Subcutaneous abdominal adipose tissue (tissue), 5 donors: ENCODE measurements around the gene OR6S1.
"Not testable (repeated sequence)": the region's sequence is repeated elsewhere in the genome, so short reads cannot be mapped to it uniquely, and the experiment has no call there.

Source experiments
- H3K27ac ChIP-seq: one replicate; pipeline ENCODE4 v1.7.0; 2013; ENCODE audit warnings: low read depth, mild to moderate bottlenecking, inconsistent platforms, low read length, moderate library complexity
- H3K27me3 ChIP-seq, 5 donors: one replicate each; pipeline ENCODE4 v1.7.0; 2013; ENCODE audit warnings: low read length in 5 of 5, inconsistent platforms in 1 of 5; ENCODE audit not compliant: control insufficient read depth in 5 of 5, insufficient read depth in 4 of 5
- H3K36me3 ChIP-seq, 5 donors: one replicate each; pipeline ENCODE4 v1.7.0; 2013; ENCODE audit warnings: low read length in 5 of 5; ENCODE audit not compliant: control insufficient read depth in 5 of 5, insufficient read depth in 5 of 5
- H3K4me1 ChIP-seq, 5 donors: one replicate each; pipeline ENCODE4 v1.7.0; 2013; ENCODE audit warnings: low read length in 5 of 5, mild to moderate bottlenecking in 3 of 5, moderate library complexity in 1 of 5; ENCODE audit not compliant: control insufficient read depth in 5 of 5, insufficient read depth in 5 of 5
- H3K4me3 ChIP-seq, 5 donors: one replicate each; pipeline ENCODE4 v1.7.0; 2013; ENCODE audit warnings: low read length in 5 of 5, low read depth in 1 of 5
- H3K9ac ChIP-seq, 5 donors: one replicate each; pipeline ENCODE4 v1.7.0; 2013; ENCODE audit warnings: low read length in 5 of 5, mild to moderate bottlenecking in 4 of 5, moderate library complexity in 3 of 5
- H3K9me3 ChIP-seq, 5 donors: one replicate each; pipeline ENCODE4 v1.7.0; 2013; ENCODE audit warnings: low read length in 5 of 5; ENCODE audit not compliant: control insufficient read depth in 5 of 5
- donor health status: healthy.
- donor health status: healthy.
- donor health status: healthy.
- donor health status: healthy.
- donor health status: healthy.

Gene OR6S1

GRCh38 chr14:20622816-20623291 is 18.6 kb downstream of the OR6S1 start:
- Histone ChIP-seq H3K36me3 (no peaks in the 10 kb centered on the region), H3K9me3 (no peaks in the 10 kb centered on the region), H3K9ac (peak overlapping the region in 1 of 5 donors; percentile 24), H3K27me3 (peaks cover 0 to 6% (median 0%) of the 10 kb centered on the region in 5 donors), H3K4me1 (peaks cover 4 to 40% (median 33%) of the 10 kb centered on the region in 5 donors), H3K4me3 (peak overlapping the region in 2 of 5 donors; percentile 34 to 44), H3K27ac (no peak overlapping the region)

- Histone ChIP-seq H3K9ac (no peak overlapping the region), H3K27ac (no peak overlapping the region), H3K27me3 (peaks cover 0 to 6% (median 0%) of the 10 kb centered on the region in 5 donors), H3K36me3 (no peaks in the 10 kb centered on the region), H3K4me3 (no peak overlapping the region), H3K4me1 (peaks cover 2 to 31% (median 25%) of the 10 kb centered on the region in 5 donors), H3K9me3 (no peaks in the 10 kb centered on the region)
Observed at GRCh38 chr14:20620798-20621478, 20.6 kb downstream of the OR6S1 start.

GRCh38 chr14:20619688-20620087 is 21.8 kb downstream of the OR6S1 start:
- H3K36me3 ChIP-seq, H3K9ac ChIP-seq, H3K27ac ChIP-seq, H3K27me3 ChIP-seq, H3K4me3 ChIP-seq, H3K9me3 ChIP-seq: not testable (repeated sequence)
- H3K4me1 ChIP-seq: peaks cover 0 to 20% (median 14%) of the 10 kb centered on the region in 5 donors

GRCh38 chr14:20618271-20618749 is 23.2 kb downstream of the OR6S1 start:
- Histone ChIP-seq H3K9ac (no peak overlapping the region), H3K4me1 (peaks cover under 1 to 23% (median 18%) of the 10 kb centered on the region in 5 donors), H3K27ac (no peak overlapping the region), H3K36me3 (no peaks in the 10 kb centered on the region), H3K9me3 (no peaks in the 10 kb centered on the region), H3K27me3 (peaks cover 0 to 6% (median 0%) of the 10 kb centered on the region in 5 donors), H3K4me3 (no peak overlapping the region)

GRCh38 chr14:20617138-20618003 is 24.1 kb downstream of the OR6S1 start:
- Histone ChIP-seq H3K27ac (no peak overlapping the region), H3K4me3 (no peak overlapping the region), H3K36me3 (no peaks in the 10 kb centered on the region), H3K4me1 (peaks cover 1 to 18% (median 15%) of the 10 kb centered on the region in 5 donors), H3K9ac (no peak overlapping the region), H3K27me3 (no peaks in the 10 kb centered on the region), H3K9me3 (no peaks in the 10 kb centered on the region)

GRCh38 chr14:20615996-20616395 is 25.5 kb downstream of the OR6S1 start:
- H3K36me3 ChIP-seq: no peaks in the 10 kb centered on the region
- H3K27ac ChIP-seq: no peak overlapping the region
- peaks cover 1 to 21% (median 18%) of the 10 kb centered on the region in 5 donors for H3K4me1 ChIP-seq
- no peaks in the 10 kb centered on the region for H3K27me3 ChIP-seq
- no peak overlapping the region for H3K9ac ChIP-seq
- no peaks in the 10 kb centered on the region for H3K9me3 ChIP-seq
- H3K4me3 ChIP-seq: no peak overlapping the region

DNA sequence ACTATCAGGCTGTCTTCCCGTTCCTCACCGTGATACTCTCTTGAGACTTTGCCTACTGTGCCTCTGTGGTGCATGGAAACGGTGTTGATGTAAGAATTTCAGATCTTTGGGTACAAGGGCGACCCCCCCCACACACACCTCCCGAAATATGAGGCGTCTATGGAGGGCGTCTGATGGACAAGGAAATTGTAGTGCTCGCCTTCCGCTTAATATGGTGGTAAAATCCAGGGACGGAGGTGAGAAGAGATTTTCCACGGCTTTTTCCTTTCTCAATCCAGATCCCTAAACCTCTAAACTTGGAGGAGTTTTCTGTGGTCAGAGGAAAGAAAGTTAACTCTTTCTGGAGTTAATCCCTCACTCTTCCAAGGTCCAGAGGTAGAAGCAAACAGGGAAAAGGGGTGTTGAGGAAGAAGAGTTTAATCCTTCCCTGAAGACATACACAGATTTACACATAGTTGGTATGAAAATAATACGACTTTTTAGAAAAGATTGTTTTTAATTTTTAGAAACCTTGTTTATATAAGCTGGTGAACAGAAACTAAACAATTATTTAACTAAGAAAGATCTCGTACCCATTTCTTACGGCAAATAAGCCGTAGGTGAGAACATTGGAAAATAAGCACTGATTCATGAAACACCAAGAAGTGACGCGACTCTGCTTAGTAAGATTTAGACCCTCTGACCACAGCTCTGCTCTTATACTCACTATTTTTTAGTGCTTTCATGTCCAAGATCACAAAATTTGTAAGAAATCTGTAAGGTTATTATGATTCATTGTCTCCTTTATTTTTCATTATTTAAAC is 27.3 kb downstream of the OR6S1 start:
- H3K27ac ChIP-seq: peak overlapping the region; percentile 66
- H3K27me3 ChIP-seq: no peaks in the 10 kb centered on the region
- peak overlapping the region; percentile 62 to 95 (median 72) for H3K4me3 ChIP-seq
- H3K4me1 ChIP-seq: peaks cover 5 to 36% (median 29%) of the 10 kb centered on the region in 5 donors
- no peaks in the 10 kb centered on the region for H3K36me3 ChIP-seq
- H3K9me3 ChIP-seq: no peaks in the 10 kb centered on the region
- peak overlapping the region in 4 of 5 donors; percentile 62 to 72 (median 67) for H3K9ac ChIP-seq

DNA sequence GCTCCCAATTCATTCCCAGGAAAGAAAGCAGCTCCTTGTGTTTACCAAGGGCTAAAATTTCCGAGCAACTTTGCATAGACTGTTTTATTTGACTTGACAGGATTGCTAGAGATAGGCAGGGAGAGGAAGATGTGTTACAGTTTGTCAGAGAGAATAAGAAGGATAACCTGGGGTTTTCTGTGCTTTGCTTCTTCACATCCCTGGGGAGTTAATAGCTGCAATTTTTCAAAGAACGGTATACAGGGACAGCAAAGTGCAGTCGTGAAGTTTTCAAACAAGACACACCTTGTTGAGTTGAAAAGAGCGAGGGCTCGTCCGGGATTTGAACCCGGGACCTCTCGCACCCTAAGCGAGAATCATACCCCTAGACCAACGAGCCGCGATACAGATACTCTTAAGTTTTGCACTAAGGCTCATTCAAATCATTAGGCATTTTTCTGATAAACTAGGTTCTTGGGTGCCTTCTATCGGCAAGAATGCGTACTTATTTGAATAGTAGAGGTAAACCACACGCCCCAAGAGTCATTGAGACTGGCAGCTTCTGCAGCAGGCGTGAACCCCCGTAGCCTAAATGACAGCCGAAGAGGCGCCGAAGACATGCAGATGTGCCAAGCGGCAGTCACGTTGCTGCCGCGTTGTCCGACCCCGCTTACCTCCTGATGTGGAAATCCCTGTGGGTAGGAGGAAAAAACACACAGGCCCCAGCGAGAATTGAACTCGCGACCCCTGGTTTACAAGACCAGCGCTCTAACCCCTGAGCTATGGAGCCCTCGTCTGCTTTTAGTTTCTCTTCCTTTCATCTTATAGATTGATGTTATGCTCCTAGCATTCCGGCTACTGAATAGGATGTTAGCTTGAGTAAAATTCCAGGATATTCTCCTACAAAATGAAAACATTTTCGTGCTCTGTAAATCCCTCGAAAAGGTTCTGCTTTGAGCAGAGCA is 28.1 kb downstream of the OR6S1 start:
- Histone ChIP-seq H3K36me3 (no peaks in the 10 kb centered on the region), H3K9me3 (no peaks in the 10 kb centered on the region), H3K27ac (peak overlapping the region; percentile 66), H3K4me3 (peak overlapping the region; percentile 62 to 95 (median 72)), H3K9ac (peak overlapping the region in 4 of 5 donors; percentile 62 to 72 (median 67)), H3K27me3 (no peaks in the 10 kb centered on the region), H3K4me1 (peaks cover 5 to 36% (median 29%) of the 10 kb centered on the region in 5 donors)

GRCh38 chr14:20612403-20612802 is 29.1 kb downstream of the OR6S1 start:
- Histone ChIP-seq H3K9me3 (no peaks in the 10 kb centered on the region), H3K27ac (no peak overlapping the region), H3K27me3 (no peaks in the 10 kb centered on the region), H3K4me1 (peaks cover 5 to 36% (median 29%) of the 10 kb centered on the region in 5 donors), H3K9ac (no peak overlapping the region), H3K36me3 (no peaks in the 10 kb centered on the region), H3K4me3 (no peak overlapping the region)
